ENCODE results near the gene CST3. TPM values are rescaled to one million over a fixed set of nuclear protein-coding genes. Genes with fewer than 3 reads are reported as not detected.

CST3 gene
- total RNA-seq (2013; cell fraction: nucleolus; rRNA removed) = 8.0 and 8.9 TPM in 2 replicates
- total RNA-seq (2014; rRNA removed) (54.0 and 74.3 TPM in 2 replicates), total RNA-seq (2014; rRNA removed; fragmentation: Illumina TruSeq; extraction: Trizol) (35.1 and 35.5 TPM in 2 replicates), total RNA-seq (2021) (114 and 115 TPM in 2 replicates), polyA plus RNA-seq (2011; rRNA removed) (8.5 and 20.4 TPM in 2 replicates), polyA plus RNA-seq (2014; fragmentation: Illumina TruSeq; extraction: Trizol) (18.6 and 41.3 TPM in 2 replicates), polyA plus RNA-seq (2014; fragmentation: Nextera tagmentation; extraction: Ambion mirVana) (10 to 100 TPM; 11.8 to 22.2 TPM), polyA plus RNA-seq (2014; rRNA removed) (112 and 116 TPM in 2 replicates), polyA plus RNA-seq (2016; fragmentation: Nextera tagmentation; extraction: Ambion mirVana) (100 to 1,000 TPM; 122 to 127 TPM), polyA minus RNA-seq (2011; rRNA and poly(A)+ RNA removed) (11.7 and 21.1 TPM in 2 replicates), Bru-seq, nascent RNA (percentile 50 among the genes with signal in this experiment), BruChase-seq, experiment 1, labeled RNA remaining after a 6-hour chase (percentile 41 among the genes with signal in this experiment), BruChase-seq, experiment 2, labeled RNA remaining after a 2-hour chase (percentile 42 among the genes with signal in this experiment)
- 12.4 TPM for polyA plus RNA-seq (2011; ENCODE audit: low read depth)
- 37.8 and 46.4 TPM in 2 replicates for polyA plus RNA-seq (2011; cell fraction: cytosol; rRNA removed)
- 14.0 and 16.1 TPM in 2 replicates for polyA plus RNA-seq (2011; cell fraction: nucleus; rRNA removed)
- polyA plus RNA-seq (2012) = 22.5 and 28.0 TPM in 2 replicates
- polyA minus RNA-seq (2011; cell fraction: cytosol; rRNA and poly(A)+ RNA removed) = 18.3 TPM in 2 replicates
- 3.8 and 4.5 TPM in 2 replicates for polyA minus RNA-seq (2011; cell fraction: nucleus; rRNA and poly(A)+ RNA removed)
- long read RNA-seq, experiment 1, transcript CST3-201 (3 exons, 873 nt) = major isoform, 12 of 12 reads
- long read RNA-seq, experiment 1, partial matches to known transcripts = 0 of 12 reads
- long read RNA-seq, experiment 1, other reads (novel, unspliced or antisense) = 0 of 12 reads
- long read RNA-seq, experiment 2, partial matches to known transcripts = 0 of 3 reads
- long read RNA-seq, experiment 2, other reads (novel, unspliced or antisense) = 0 of 3 reads

GRCh38 chr20:23637282-23638221 is at the start of gene CST3:
TSS of gene CST3 (minus strand) at chr20:23637955. CDS start at chr20:23637862, 93 bp downstream.
- Histone ChIP-seq H3K4me3 (peak within 1 kb of the TSS; percentile 73), H3K9ac (ENCODE audit: control insufficient read depth, insufficient read depth, low read length) (peak within 1 kb of the TSS; percentile 70), H3K9me3 (replicated peaks; ENCODE audit: control insufficient read depth, insufficient read depth, low read length) (no peaks in the 10 kb centered on the region; the same call in 2 of the 3 replicates), H3K4me1 (ENCODE audit: control insufficient read depth, insufficient read depth, low read length) (peaks cover 20% of the 10 kb centered on the region), H3K79me2 (ENCODE audit: control insufficient read depth, insufficient read depth, low read length) (no peaks in the 10 kb centered on the region), H3K27me3 (replicated peaks in 1 of 2; ENCODE audit: control insufficient read depth in 2 of 2, insufficient read depth in 2 of 2, low read length in 1 of 2) (no peaks in the 10 kb centered on the region), H2AFZ (ENCODE audit: control insufficient read depth, low read depth, low read length) (peak within 1 kb of the TSS; percentile 75), H4K20me1 (ENCODE audit: control insufficient read depth, insufficient read depth) (no peaks in the 10 kb centered on the region), H3K36me3 (ENCODE audit: control insufficient read depth in 2 of 2, insufficient read depth in 2 of 2, low read length in 1 of 2) (no peaks in the 10 kb centered on the region; a peak in 1 of 4 replicates), H3K27ac (ENCODE audit: control insufficient read depth, insufficient read depth) (peak within 1 kb of the TSS; percentile 58; the same call in 1 of the 2 replicates), H3K4me2 (ENCODE audit: control insufficient read depth, insufficient read depth) (peak within 1 kb of the TSS; percentile 93)
- DNase-seq (ENCODE audit: low read depth, low spot score) (no peak), ATAC-seq (peak; percentile 87), FAIRE-seq (no peak)
- intact Hi-C loops (cut with micrococcal nuclease; ENCODE audit: unreplicated experiment) = no loop called here
- RAD21 ChIA-PET (ENCODE audit: unreplicated experiment) = no interaction called here
- POLR2A ChIA-PET = no interaction called here
- in situ Hi-C loops (cut with MboI) = no loop called here
- SMC1A ChIA-PET (ENCODE audit: uncharacterized antibody, unreplicated experiment) = interaction anchor here (0.8 kb wide), 1 partner anchor 13 kb away, joined by 3 read pairs; no protein-coding TSS in a partner anchor
- 10% methylated on average over 62 of the region's 92 CpGs for WGBS (ENCODE audit: insufficient coverage, insufficient replicate concordance, low lambda C conversion rate, missing lambda C conversion rate)
- CTCF ChIA-PET = no interaction called here
- BruUV-seq (replicated peaks) = no TSS peak
- TF ChIP-seq GATAD2B (conservative IDR thresholded peaks at IDR 0.05; ENCODE audit: low read depth) = peak; percentile 85
- TF ChIP-seq BHLHE40 (IDR thresholded peaks at IDR 0.05; ENCODE audit: borderline replicate concordance in 1 of 2, low read depth in 2 of 2, low read length in 1 of 2) = 0 out of 4 replicates have a peak, but pooled peaks of 1 of the 2 experiments have one; percentile 9
- 0 out of 2 replicates have a peak, but pooled peaks have one; percentile 12 for TF ChIP-seq NR2F1 (conservative IDR thresholded peaks at IDR 0.05)
- no peak for TF ChIP-seq ZNF24 (IDR thresholded peaks at IDR 0.05)
- peak; percentile 69 for TF ChIP-seq POLR2A (IDR thresholded peaks at IDR 0.05; ENCODE audit: low read depth, low read length)
- TF ChIP-seq IRF5 (IDR thresholded peaks at IDR 0.05; ENCODE audit: borderline replicate concordance) = no peak
- 0 out of 2 replicates have a peak, but pooled peaks have one; percentile 25 for TF ChIP-seq SMARCA5 (IDR thresholded peaks at IDR 0.05)
- TF ChIP-seq DPF2 (IDR thresholded peaks at IDR 0.05) = peak; percentile 71; the same call in 1 of the 2 replicates
- no peak for TF ChIP-seq ATF7 (IDR thresholded peaks at IDR 0.05; ENCODE audit: low read depth)
- TF ChIP-seq IKZF1 (conservative IDR thresholded peaks at IDR 0.05) = peak; percentile 74
- TF ChIP-seq RB1 (IDR thresholded peaks at IDR 0.05; ENCODE audit: borderline replicate concordance) = peak; percentile 61; the same call in 1 of the 2 replicates
- TF ChIP-seq NR2C1 (IDR thresholded peaks at IDR 0.05) = no peak
- TF ChIP-seq EP300 (IDR thresholded peaks at IDR 0.05; ENCODE audit: borderline replicate concordance in 1 of 2, control insufficient read depth in 1 of 2, low read depth in 2 of 2, low read length in 2 of 2) = no peak
- TF ChIP-seq HDAC6 (IDR thresholded peaks at IDR 0.05; ENCODE audit: unreplicated experiment) = peak; percentile 96
- peak; percentile 31 for TF ChIP-seq EED (IDR thresholded peaks at IDR 0.05; ENCODE audit: low read depth)
- TF ChIP-seq ZBED1 (IDR thresholded peaks at IDR 0.05; ENCODE audit: borderline replicate concordance) = no peak
- TF ChIP-seq LARP7 (IDR thresholded peaks at IDR 0.05) = peak; percentile 70
- TF ChIP-seq RUNX3 (IDR thresholded peaks at IDR 0.05; ENCODE audit: low read length) = peak; percentile 85
- TF ChIP-seq NFXL1 (IDR thresholded peaks at IDR 0.05; ENCODE audit: borderline replicate concordance) = no peak
- TF ChIP-seq CBFB (IDR thresholded peaks at IDR 0.05; ENCODE audit: low read depth) = peak; percentile 65
- no peak for TF ChIP-seq CBX5 (IDR thresholded peaks at IDR 0.05; ENCODE audit: low read depth)

Measured in GM12878 (cell line).